Pancreas (tissue), 10 donors: ENCODE results near the gene RTN4R. TPM values are rescaled to one million over a fixed set of nuclear protein-coding genes. Genes with fewer than 3 reads are reported as not detected.

Experiments used
- ATAC-seq, 4 donors: fragments of 200-7000 bp; cut with Tn5 transposase; one replicate each; pipeline versions ENCODE4 v1.8.0 to v1.9.1; 2020; ENCODE audit warnings: mild to moderate bottlenecking in 4 of 4, moderate library complexity in 4 of 4
- DNase-seq, 6 donors: peaks; one replicate each; pipeline ENCODE4 v3.0.0-alpha.2; 2020
- FAIRE-seq: peaks from 2 replicates; lab custom pipeline; 2012; peaks lifted over from hg19 to GRCh38; lab: Jason Lieb, UNC
- H3K27ac ChIP-seq, 4 donors: fragments of 200-600 bp; sonication (generic); 1 replicate in 3 of 4; 2 replicates in 1 of 4; pipeline versions ENCODE4 v1.5.0 to v1.8.0; 2020
- H3K27me3 ChIP-seq, 4 donors: fragments of 200-600 bp; one replicate each; pipeline ENCODE4 v1.8.0; 2021
- H3K36me3 ChIP-seq, 3 donors: fragments of 200-600 bp; sonication (generic) in 1 of 3; one replicate each; pipeline versions ENCODE4 v1.5.0 to v1.8.0; 2020 to 2021
- H3K4me1 ChIP-seq, 3 donors: fragments of 200-600 bp; one replicate each; pipeline ENCODE4 v1.8.0; 2021
- H3K4me3 ChIP-seq, 4 donors: fragments of 200-600 bp; sonication (generic) in 2 of 4; one replicate each; pipeline versions ENCODE4 v1.5.0 to v1.8.0; 2020 to 2021
- H3K9me3 ChIP-seq, 4 donors: fragments of 200-600 bp; one replicate each; pipeline ENCODE4 v1.8.0; 2021
- WGBS, 2 donors: extraction: QIAGEN DNeasy Blood & Tissue Kit; methylation state at CpG; one replicate each; pipeline ENCODE4 v1.1.7; 2013; 5-methylcytosine and 5-hydroxymethylcytosine counted together
- intact Hi-C, 3 donors: fragments of 100-400 bp; cut with DNase I; formaldehyde crosslinking; loops; one replicate each; pipeline versions ENCODE4 v1.11.1 to v1.14.2; 2022
- polyA plus RNA-seq, 2 donors: library from polyadenylated mRNA; stranded (reverse); fragments of 200-250 nt; gene quantifications; one replicate each; pipeline ENCODE4 v1.2.3, GENCODE V29; 2013
- total RNA-seq, 6 donors: library from RNA; stranded (reverse); fragmentation: NEBNext Ultra II Directional in 4 of 6; extraction: Animal tissue kit (Norgen Biotek cat#: 25700) in 4 of 6; gene quantifications; one replicate each; pipeline versions ENCODE4 v1.2.1 to v1.2.4, GENCODE V29; 2021 to 2023
- TF ChIP-seq, protein P1 (sequence below), 4 donors: fragments of 200-600 bp; sonication (generic) in 3 of 4; IDR thresholded peaks; one replicate each; pipeline versions ENCODE4 v1.5.0 to v1.8.0; 2021; ENCODE audit warnings: antibody characterized with exemption in 4 of 4
- donor health status: healthy with polysubstance abuse.
- donor health status: DM: no; HTN: no; CAD: no; lungs with moderate emphysema.
- donor health status: DM: no; HTN: no; CAD: no.
- donor health status: control.
- donor health status: control.
- donor health status: Bipolar disorder and iron deficiency.
- donor health status: DM: yes; HTN: yes; CAD: no.
- donor health status: DM: no; HTN: no; CAD: no.
- donor health status: DM: no; HTN: no; CAD: no.
- donor health status: DM: yes; HTN: yes; CAD: no.

The RTN4R gene
- total and polyA plus RNA-seq, 8 donors = 0.88 to 7.4 (median 1.7) TPM

DNA sequence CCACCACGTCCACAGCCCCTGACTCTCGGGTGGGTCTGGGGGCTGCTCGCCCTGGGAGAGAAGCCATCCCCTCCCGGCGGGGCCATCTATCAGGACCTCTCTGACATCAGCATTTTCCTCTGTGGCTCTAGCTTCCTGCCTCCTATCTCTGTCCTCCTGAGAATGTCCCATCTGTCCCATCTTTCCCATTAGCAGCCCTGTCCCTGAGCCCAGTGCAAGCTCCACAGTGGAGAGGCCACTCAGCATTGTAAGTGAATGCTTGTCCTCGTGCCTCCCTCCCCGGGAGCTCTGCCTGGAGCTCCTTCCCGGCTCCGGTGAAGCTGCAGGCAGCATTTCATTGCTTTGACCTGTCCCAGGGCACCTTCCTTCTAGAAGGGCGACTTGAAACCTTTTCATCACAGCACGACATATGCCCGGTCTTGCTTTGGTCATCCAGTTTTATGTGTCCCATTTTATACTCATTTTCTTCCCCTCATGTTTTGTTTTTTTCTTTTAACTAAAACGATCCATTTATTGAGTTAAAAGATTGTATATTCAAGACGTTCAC is 49.7 kb downstream of the RTN4R start:
- Histone ChIP-seq H3K4me1 (peaks cover 12 to 17% (median 14%) of the 10 kb centered on the region in 3 donors), H3K36me3 (no peaks in the 10 kb centered on the region), H3K27ac (no peak overlapping the region), H3K4me3 (no peak overlapping the region), H3K27me3 (no peaks in the 10 kb centered on the region), H3K9me3 (no peaks in the 10 kb centered on the region)
- intact Hi-C loops = no loop called here
- 64 to 76% methylated on average over 14 of the region's 14 CpGs for WGBS, 2 donors
- ATAC-seq (no peak), DNase-seq (no peak), FAIRE-seq (no peak)
- TF ChIP-seq, protein P1, sequence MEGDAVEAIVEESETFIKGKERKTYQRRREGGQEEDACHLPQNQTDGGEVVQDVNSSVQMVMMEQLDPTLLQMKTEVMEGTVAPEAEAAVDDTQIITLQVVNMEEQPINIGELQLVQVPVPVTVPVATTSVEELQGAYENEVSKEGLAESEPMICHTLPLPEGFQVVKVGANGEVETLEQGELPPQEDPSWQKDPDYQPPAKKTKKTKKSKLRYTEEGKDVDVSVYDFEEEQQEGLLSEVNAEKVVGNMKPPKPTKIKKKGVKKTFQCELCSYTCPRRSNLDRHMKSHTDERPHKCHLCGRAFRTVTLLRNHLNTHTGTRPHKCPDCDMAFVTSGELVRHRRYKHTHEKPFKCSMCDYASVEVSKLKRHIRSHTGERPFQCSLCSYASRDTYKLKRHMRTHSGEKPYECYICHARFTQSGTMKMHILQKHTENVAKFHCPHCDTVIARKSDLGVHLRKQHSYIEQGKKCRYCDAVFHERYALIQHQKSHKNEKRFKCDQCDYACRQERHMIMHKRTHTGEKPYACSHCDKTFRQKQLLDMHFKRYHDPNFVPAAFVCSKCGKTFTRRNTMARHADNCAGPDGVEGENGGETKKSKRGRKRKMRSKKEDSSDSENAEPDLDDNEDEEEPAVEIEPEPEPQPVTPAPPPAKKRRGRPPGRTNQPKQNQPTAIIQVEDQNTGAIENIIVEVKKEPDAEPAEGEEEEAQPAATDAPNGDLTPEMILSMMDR (IDR thresholded peaks at IDR 0.05) = no peak

DNA sequence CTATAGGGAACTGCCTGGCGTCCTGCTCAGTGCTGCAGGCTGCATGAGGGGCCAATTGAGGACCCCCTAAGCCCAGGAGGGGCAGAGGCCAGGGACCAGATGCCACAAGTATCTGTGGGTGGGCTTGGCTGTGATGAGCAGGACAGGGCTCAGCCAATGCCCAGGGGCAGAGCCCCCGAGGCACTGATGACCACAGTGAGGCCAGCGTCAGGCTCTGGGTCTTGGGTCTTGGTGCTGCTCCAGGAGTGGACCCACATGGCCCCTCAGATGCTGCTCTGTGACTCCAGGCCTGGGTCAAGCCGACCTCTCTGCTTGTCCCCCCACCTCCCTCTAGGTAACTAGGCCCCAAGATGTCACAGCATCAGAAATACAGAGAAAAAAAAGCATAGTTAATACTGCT is 50.6 kb downstream of the RTN4R start:
- no peaks in the 10 kb centered on the region for H3K27me3 ChIP-seq
- no peak overlapping the region for H3K27ac ChIP-seq
- 80 to 94% methylated on average over 4 of the region's 4 CpGs for WGBS, 2 donors
- H3K9me3 ChIP-seq = no peaks in the 10 kb centered on the region
- H3K36me3 ChIP-seq = no peaks in the 10 kb centered on the region
- ATAC-seq (no peak), DNase-seq (no peak), FAIRE-seq (no peak)
- intact Hi-C loops = no loop called here
- TF ChIP-seq, protein P1 (IDR thresholded peaks at IDR 0.05) = no peak
- no peak overlapping the region for H3K4me3 ChIP-seq
- peaks cover 10 to 13% (median 10%) of the 10 kb centered on the region in 3 donors for H3K4me1 ChIP-seq

DNA sequence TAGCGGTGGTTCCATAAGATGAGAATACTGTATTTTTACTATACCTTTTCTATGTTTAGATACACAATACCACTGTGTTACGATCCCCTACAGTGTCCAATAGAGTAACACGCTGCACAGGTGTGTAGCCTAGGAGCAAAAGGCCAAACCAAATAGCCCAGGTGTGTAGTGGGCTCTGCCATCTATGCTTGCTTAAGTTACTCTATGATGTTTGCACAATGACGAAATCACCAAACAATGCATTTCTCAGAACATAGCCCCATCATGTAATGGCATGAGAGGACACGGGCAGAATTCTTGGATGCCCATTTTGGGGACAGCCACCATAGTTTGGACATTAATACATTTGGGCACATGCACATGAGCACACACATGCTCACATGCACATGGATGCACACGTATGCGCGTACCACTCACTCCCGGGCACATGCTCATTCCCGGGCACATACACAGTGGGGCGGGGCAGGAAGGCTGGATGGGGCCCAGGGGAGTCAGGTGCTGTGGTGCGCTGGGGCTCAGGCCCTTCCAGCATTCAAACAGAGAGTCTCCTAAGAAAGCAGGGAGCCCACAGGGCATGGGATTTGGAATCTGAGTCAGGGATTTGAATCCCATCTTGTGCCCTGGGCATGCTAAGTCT is 51.1 kb downstream of the RTN4R start:
- Histone ChIP-seq H3K4me1 (peaks cover 4 to 7% (median 4%) of the 10 kb centered on the region in 3 donors), H3K27me3 (no peaks in the 10 kb centered on the region), H3K36me3 (no peaks in the 10 kb centered on the region), H3K9me3 (no peaks in the 10 kb centered on the region), H3K4me3 (no peak overlapping the region), H3K27ac (no peak overlapping the region)
- ATAC-seq = peak; percentile 15 to 56 (median 45)
- FAIRE-seq = no peak
- DNase-seq = no peak
- WGBS, 2 donors = 66 to 70% methylated on average over 12 of the region's 12 CpGs
- intact Hi-C loops = no loop called here
- TF ChIP-seq, protein P1 (IDR thresholded peaks at IDR 0.05) = no peak

DNA sequence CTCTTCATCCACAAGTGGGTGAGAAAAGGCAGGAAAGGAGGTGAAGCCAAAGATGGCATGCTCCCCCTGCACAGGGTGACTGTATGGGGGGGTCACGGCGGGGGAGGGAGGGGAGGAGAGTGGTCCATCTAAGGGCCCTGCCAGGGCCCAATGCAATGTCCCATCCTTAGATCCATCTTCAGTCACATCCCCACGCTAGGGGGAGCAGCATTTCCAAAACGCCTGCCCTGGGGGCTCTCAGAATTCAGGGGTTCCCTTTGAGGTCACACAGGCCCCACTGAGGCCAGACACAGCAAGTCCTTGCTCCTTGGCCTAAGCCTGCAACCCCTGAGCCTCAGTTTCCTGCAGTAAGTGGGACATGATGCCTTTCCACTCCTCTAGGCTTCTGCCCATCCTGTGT is 52.4 kb downstream of the RTN4R start:
- Histone ChIP-seq H3K27me3 (no peaks in the 10 kb centered on the region), H3K9me3 (no peaks in the 10 kb centered on the region), H3K4me3 (no peak overlapping the region), H3K36me3 (no peaks in the 10 kb centered on the region), H3K27ac (no peak overlapping the region), H3K4me1 (peaks cover 0 to 7% (median 5%) of the 10 kb centered on the region in 3 donors)
- DNase-seq = no peak
- TF ChIP-seq, protein P1 (IDR thresholded peaks at IDR 0.05) = no peak
- WGBS, 2 donors = 86% methylated on average over 3 to 4 of the region's 4 CpGs
- FAIRE-seq = no peak
- intact Hi-C loops = no loop called here
- ATAC-seq = no peak

DNA sequence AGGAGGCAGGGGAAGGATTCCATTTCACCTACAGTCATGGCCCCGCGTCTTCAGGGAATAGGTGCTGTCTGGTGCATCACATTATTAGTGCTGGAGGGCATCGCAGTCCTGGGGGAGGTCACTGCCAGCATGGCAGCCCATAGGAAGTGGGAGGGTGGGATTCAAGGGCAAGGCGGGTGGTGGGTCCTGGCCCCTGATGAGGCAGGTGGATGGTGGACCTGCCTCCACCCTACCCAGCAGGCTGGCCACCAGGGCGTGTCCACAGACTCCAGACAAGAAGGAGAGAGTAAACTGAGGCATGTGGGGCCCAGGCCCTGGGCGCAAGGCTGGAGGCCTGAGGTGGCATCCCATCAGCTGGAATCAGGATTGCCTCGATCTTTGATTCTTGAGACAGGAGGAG is 53.3 kb downstream of the RTN4R start:
- no peaks in the 10 kb centered on the region for H3K36me3 ChIP-seq

More for the DNA sequence above, 53.3 kb downstream of the RTN4R start:
- TF ChIP-seq, protein P1 (IDR thresholded peaks at IDR 0.05) = no peak
- WGBS, 2 donors = 92% methylated on average over 7 of the region's 7 CpGs
- FAIRE-seq = no peak
- intact Hi-C loops = no loop called here
- no peak overlapping the region for H3K4me3 ChIP-seq
- H3K9me3 ChIP-seq = no peaks in the 10 kb centered on the region
- H3K4me1 ChIP-seq = peaks cover 0 to 7% (median 5%) of the 10 kb centered on the region in 3 donors
- H3K27ac ChIP-seq = no peak overlapping the region
- H3K27me3 ChIP-seq = no peaks in the 10 kb centered on the region
- DNase-seq = no peak
- no peak for ATAC-seq
